SU-DHL-6 (cell line): ENCODE data around the gene ITSN1.

Experiments used
- H2AFZ ChIP-seq: fragments of 200-600 bp; sonication (generic); 2 replicates; pipeline ENCODE4 v1.6.1; 2014; ENCODE audit warnings: low read depth, mild to moderate bottlenecking, moderate library complexity, mixed read lengths, antibody characterized with exemption, low read length; ENCODE audit not compliant: severe bottlenecking
- H3F3A ChIP-seq: fragments of 200-600 bp; shearing (Covaris generic); 2 replicates; pipeline ENCODE4 v1.6.0; 2016; ENCODE audit warnings: antibody characterized with exemption, mild to moderate bottlenecking; ENCODE audit not compliant: insufficient read depth
- H3K27ac ChIP-seq: fragments of 200-600 bp; sonication (generic); 2 replicates; pipeline ENCODE4 v1.5.1; 2016; ENCODE audit warnings: low read depth, mild to moderate bottlenecking, low read length, moderate library complexity, mixed read lengths
- H3K27me3 ChIP-seq: fragments of 200-600 bp; sonication (generic), shearing (Covaris generic); 2 replicates; pipeline ENCODE4 v1.6.0; 2014; ENCODE audit warnings: mild to moderate bottlenecking, low read length
- H3K36me3 ChIP-seq: fragments of 200-600 bp; sonication (generic); 2 replicates; pipeline ENCODE4 v1.6.1; 2014; ENCODE audit warnings: mild to moderate bottlenecking, low read length, mixed read lengths
- H3K4me2 ChIP-seq: fragments of 300-600, 200-600 bp; shearing (Covaris generic), sonication (generic); 2 replicates; pipeline ENCODE4 v1.6.0; 2014; ENCODE audit warnings: low read length, low read depth, mild to moderate bottlenecking; ENCODE audit not compliant: poor library complexity, severe bottlenecking
- H3K4me3 ChIP-seq: fragments of 200-600 bp; sonication (generic); 2 replicates; pipeline ENCODE4 v1.5.1; 2014; ENCODE audit warnings: antibody characterized with exemption, low read length, mild to moderate bottlenecking, mixed read lengths; ENCODE audit not compliant: insufficient read depth, poor library complexity, severe bottlenecking
- H3K79me2 ChIP-seq: fragments of 200-600 bp; sonication (generic); 2 replicates; pipeline ENCODE4 v1.6.1; 2014; ENCODE audit warnings: mild to moderate bottlenecking, low read length, moderate library complexity; ENCODE audit not compliant: insufficient read depth
- H3K9ac ChIP-seq: fragments of 200-600 bp; sonication (generic); 2 replicates; pipeline ENCODE4 v1.7.0; 2014; ENCODE audit warnings: mild to moderate bottlenecking, low read length
- H3K9me2 ChIP-seq: fragments of 200-600 bp; sonication (generic); replicated peaks from 2 replicates; pipeline ENCODE4 v1.6.1; 2014; ENCODE audit warnings: low read length; ENCODE audit not compliant: insufficient read depth
- H3K9me3 ChIP-seq: fragments of 200-600 bp; sonication (generic); 2 replicates; pipeline ENCODE4 v1.6.1; 2014; ENCODE audit warnings: low read length, mixed read lengths; ENCODE audit not compliant: insufficient read depth
- H4K20me1 ChIP-seq: fragments of 200-600 bp; sonication (generic); 2 replicates; pipeline ENCODE4 v1.6.1; 2014; ENCODE audit warnings: low read depth, mild to moderate bottlenecking, antibody characterized with exemption, low read length, moderate library complexity, mixed read lengths
- CTCF ChIP-seq: fragments of 200-600 bp; sonication (generic); IDR thresholded peaks from one replicate; pipeline ENCODE4 v1.5.1; 2017; ENCODE audit warnings: antibody characterized with exemption, mild to moderate bottlenecking, low read length, moderate library complexity; ENCODE audit not compliant: insufficient read depth, poor library complexity, severe bottlenecking
- EZH2phosphoT487 ChIP-seq: fragments of 200-600 bp; sonication (generic), shearing (Covaris generic); conservative IDR thresholded peaks from 2 replicates; pipeline ENCODE4 v1.6.1; 2018; ENCODE audit warnings: mild to moderate bottlenecking, antibody characterized with exemption, low read length, moderate library complexity, mixed read lengths

ITSN1 gene

GRCh38 chr21:33791073-33791472, 148.8 kb downstream of the ITSN1 start:
- H3F3A ChIP-seq, result no peaks in the 10 kb centered on the region
- no peak overlapping the region for H3K27ac ChIP-seq
- TF ChIP-seq CTCF, result no peak
- no peak for TF ChIP-seq EZH2phosphoT487
- H3K36me3 ChIP-seq, result no peaks in the 10 kb centered on the region
- no peak overlapping the region for H2AFZ ChIP-seq
- H3K9me3 ChIP-seq, result no peaks in the 10 kb centered on the region
- H4K20me1 ChIP-seq, result no peaks in the 10 kb centered on the region
- no peak overlapping the region for H3K9ac ChIP-seq
- no peak overlapping the region for H3K4me3 ChIP-seq
- H3K79me2 ChIP-seq, result no peaks in the 10 kb centered on the region
- H3K4me2 ChIP-seq, result no peak overlapping the region
- no peaks in the 10 kb centered on the region for H3K27me3 ChIP-seq
- no peaks in the 10 kb centered on the region for H3K9me2 ChIP-seq

- H3K36me3 ChIP-seq, result no peaks in the 10 kb centered on the region
- TF ChIP-seq EZH2phosphoT487, result no peak
- no peak for TF ChIP-seq CTCF
- no peak overlapping the region for H2AFZ ChIP-seq
- no peaks in the 10 kb centered on the region for H3K79me2 ChIP-seq
- no peaks in the 10 kb centered on the region for H4K20me1 ChIP-seq
- no peaks in the 10 kb centered on the region for H3K27me3 ChIP-seq
- no peaks in the 10 kb centered on the region for H3K9me2 ChIP-seq
- H3K9ac ChIP-seq, result no peak overlapping the region
- no peaks in the 10 kb centered on the region for H3F3A ChIP-seq
- H3K4me3 ChIP-seq, result no peak overlapping the region
- H3K9me3 ChIP-seq, result no peaks in the 10 kb centered on the region
- no peak overlapping the region for H3K27ac ChIP-seq
- H3K4me2 ChIP-seq, result no peak overlapping the region
Measured at GRCh38 chr21:33794596-33794995, 152.3 kb downstream of the ITSN1 start.

- no peaks in the 10 kb centered on the region for H3K9me3 ChIP-seq
- H3K4me3 ChIP-seq, result no peak overlapping the region
- no peaks in the 10 kb centered on the region for H3F3A ChIP-seq
- no peaks in the 10 kb centered on the region for H4K20me1 ChIP-seq
- no peaks in the 10 kb centered on the region for H3K36me3 ChIP-seq
- no peak overlapping the region for H3K9ac ChIP-seq
- no peaks in the 10 kb centered on the region for H3K79me2 ChIP-seq
- H3K4me2 ChIP-seq, result no peak overlapping the region
- no peaks in the 10 kb centered on the region for H3K9me2 ChIP-seq
- H2AFZ ChIP-seq, result no peak overlapping the region
- no peak for TF ChIP-seq EZH2phosphoT487
- TF ChIP-seq CTCF, result no peak
- no peak overlapping the region for H3K27ac ChIP-seq
- no peaks in the 10 kb centered on the region for H3K27me3 ChIP-seq
Measured at GRCh38 chr21:33797565-33797964, 155.3 kb downstream of the ITSN1 start.
